GM18507 (cell line): ENCODE results near the gene DOCK3.

Source experiments
- DNase-seq: peaks from one replicate; pipeline ENCODE4 v3.0.0; 2011; ENCODE audit warnings: low read depth; ENCODE audit not compliant: insufficient read length; ENCODE audit errors: extremely low spot score
- FAIRE-seq: peaks from 2 replicates; lab custom pipeline; 2011; peaks lifted over from hg19 to GRCh38; lab: Jason Lieb, UNC

Gene DOCK3

DNA sequence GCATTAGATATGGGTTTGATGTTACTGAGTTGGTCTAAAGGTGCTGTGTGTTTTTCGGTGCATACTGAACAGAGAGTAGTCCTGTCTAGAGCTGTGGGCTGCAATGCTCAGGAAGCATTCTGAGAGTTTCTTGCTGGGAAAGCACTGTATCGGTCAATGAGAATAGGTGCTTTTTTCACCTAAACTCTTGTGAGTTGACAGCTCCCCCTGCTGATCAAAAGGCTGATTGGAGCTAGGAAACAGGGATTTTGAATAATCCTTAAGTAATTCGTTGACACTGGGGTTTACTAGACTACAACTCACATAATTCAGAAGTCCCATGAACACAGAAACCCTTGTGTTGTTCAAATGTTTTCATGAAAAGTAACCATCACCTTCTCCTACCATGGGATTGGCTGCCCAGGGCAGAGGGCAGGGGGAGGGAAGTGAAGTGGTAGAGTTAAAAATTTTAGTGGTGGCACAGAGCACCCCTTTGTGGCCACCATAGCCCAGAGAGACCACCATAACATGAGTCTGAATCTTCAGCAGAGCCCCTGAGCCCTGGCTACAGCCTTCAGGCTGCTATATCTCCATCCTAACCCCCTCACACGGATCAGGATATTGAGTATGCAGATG is 697.3 kb downstream of the DOCK3 start:
- FAIRE-seq (peak; percentile 78), DNase-seq (no peak)

DNA sequence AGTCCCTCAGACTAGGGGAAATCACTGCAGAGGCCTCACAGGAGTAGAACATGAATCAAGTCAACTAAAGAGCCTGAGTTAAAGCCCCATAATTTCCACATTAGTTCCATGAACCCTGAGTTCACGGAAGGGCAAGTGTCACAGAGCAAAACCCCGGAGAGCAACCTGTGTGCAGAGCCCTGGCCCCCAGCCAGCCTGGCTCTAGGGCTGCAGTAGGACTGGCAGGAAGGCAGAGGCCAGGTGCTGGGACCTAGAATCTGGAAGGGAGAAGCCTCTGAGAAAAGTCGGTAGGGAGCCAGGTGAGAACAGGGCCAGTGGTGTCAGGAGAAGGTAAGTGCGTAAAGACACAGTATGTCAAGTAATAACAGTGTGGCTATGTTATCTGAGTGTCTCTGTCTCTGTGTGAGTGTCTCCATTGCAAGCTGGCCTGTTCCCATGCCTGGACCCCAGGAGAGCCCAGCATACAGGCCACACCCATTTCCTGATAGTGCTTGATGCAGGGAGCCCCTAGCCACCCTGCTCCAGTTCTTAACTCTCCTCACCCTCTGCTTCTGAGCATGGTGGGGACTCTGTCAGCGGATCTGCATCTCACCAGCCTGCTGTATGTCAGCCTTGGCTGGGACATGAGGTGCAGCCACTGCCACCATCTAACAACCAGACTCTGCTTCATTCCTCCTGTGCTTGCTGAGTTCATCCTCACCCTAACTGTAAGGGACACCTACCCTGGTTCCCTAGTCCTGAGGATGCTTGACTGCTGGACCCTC is 699.1 kb downstream of the DOCK3 start:
- FAIRE-seq: no peak
- DNase-seq: no peak

GRCh38 chr3:51374456-51374855 is 699.7 kb downstream of the DOCK3 start:
- DNase-seq (no peak), FAIRE-seq (no peak)

DNA sequence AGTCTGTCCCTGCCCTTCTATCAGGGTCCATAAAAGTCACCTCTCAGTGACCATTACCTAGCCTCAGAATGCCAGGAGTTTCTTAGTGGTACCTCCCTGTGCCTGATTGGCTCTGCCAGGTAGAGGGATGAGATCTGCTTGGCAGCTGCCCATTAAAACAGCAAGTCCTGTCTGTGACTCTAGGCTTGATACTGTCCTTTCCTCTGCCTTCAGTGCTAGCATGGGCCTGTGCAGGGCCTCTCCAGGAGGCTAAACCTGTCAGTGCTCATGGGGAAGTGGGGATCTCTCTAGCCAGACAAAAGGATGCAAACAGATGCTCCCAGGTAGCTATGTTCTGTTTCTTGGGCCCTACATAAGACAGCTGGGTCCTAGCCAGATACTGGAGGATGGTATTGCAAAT is 700.4 kb downstream of the DOCK3 start:
- FAIRE-seq (no peak), DNase-seq (no peak)

GRCh38 chr3:51375571-51375970 is 700.8 kb downstream of the DOCK3 start:
- FAIRE-seq (no peak), DNase-seq (no peak)

- FAIRE-seq (no peak), DNase-seq (no peak)
These were observed 703.3 kb downstream of the DOCK3 start for GRCh38 chr3:51378065-51378464.

DNA sequence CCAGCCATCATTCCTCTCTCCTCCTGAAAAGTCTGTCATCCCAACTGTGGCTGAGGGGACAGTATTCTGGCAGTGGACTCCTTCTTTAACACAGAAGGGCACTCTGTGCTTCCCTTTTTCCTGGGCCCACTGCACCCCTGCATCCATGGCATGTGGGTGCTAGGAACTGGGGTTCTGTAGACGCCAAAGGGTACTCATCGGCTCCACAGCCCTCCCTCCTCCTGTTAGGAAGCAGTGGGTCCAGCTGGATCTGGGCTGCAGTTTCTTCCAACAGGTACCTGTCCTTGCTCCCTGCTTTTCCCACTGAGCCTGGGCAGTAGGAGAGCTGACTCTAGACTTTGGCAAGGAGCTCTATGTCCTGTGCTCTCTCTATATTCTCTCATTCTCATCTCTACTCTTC is 704.0 kb downstream of the DOCK3 start:
- no peak for FAIRE-seq
- no peak for DNase-seq

DNA sequence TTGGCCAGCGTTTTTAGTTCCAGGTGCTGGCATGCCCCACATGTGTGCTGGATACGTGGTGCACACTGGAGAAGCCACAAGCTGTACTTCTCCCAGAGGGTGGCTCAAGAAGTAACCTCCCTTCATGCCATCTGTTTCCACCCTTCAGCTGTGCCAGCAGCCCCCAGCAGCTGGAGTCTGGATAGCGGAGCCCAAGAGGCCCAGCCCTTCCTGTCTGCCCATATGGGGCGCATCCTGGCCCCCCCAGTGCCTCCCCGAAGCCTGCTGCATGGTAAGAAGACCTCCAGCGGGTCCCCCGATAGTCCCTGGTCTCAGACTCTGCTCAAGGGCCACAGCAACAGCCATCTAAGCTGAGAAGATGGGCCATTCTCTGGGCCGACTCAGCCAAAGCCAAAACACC is 704.6 kb downstream of the DOCK3 start:
- DNase-seq (no peak), FAIRE-seq (no peak)

DNA sequence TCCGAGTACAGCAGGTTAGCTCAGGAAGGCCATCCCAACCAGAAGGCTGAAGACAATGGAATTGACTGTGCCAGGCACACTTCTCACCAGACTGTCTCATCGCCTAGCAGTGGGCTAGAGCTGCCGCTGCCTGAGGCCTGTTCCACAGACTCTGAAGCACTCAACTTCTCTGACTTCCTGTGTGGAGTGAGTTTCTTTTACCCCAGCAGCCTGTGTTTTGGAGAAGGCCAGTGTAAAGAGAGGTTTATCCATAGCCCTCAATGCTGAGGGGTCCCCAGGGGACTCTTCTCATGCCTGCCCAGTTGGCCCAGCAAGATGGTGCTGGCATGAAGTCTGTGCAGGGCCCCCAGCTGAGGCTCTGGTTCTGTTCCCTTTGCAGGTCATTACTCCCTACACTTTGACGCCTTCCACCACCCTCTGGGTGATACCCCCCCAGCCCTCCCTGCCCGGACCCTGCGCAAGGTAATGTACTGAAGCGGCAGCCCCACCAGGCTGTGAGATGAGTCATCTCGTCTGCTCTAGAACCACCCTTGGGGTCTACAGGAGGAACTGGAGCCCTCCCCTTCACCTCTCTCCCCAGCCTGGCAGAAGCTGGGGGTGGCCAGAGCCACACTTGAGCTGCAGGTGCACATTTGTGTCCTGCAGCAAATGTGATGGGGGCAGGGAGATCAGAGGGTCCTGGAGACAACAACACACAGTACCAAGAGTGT is 705.2 kb downstream of the DOCK3 start:
- FAIRE-seq (no peak), DNase-seq (no peak)

GRCh38 chr3:51380601-51381332 is 706.0 kb downstream of the DOCK3 start:
- no peak for DNase-seq
- FAIRE-seq: no peak

- FAIRE-seq (no peak), DNase-seq (no peak)
These were observed 706.6 kb downstream of the DOCK3 start for GRCh38 chr3:51381333-51381705.

- DNase-seq: no peak
- no peak for FAIRE-seq
These were observed 707.5 kb downstream of the DOCK3 start for GRCh38 chr3:51382076-51382745.

DNA sequence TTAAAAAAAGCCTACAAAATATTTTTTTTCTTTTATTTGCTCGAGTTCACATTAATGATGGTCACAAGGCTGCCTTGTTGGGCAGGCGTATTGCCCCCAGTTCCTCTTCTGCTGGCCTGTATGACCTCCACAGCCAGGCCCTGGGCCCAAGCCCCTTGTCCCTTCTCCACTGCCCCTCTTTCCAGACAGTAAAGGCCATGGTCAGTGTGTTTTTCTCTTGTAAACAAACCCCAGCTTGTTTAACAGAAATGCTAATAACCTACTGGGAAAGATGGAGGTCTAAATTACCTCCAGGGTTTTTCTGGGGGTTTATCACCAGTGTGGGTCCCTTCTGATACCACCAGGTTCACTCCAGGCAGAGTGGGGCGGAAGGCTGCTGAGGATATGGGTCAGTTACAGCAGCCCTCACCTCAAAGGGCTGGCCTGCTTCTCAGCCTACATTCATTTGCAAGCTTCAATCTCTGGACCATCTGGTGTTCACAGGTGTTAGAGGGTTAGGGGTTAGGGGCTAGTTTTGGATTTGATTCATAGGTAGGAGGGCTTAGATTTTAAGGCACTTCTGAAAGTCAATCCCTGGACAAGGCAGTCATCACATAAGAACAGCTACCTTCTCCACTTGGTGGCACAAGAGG is 708.3 kb downstream of the DOCK3 start:
- FAIRE-seq (no peak), DNase-seq (no peak)

- DNase-seq (no peak), FAIRE-seq (no peak)
These were observed 709.5 kb downstream of the DOCK3 start for GRCh38 chr3:51384055-51384725.

DNA sequence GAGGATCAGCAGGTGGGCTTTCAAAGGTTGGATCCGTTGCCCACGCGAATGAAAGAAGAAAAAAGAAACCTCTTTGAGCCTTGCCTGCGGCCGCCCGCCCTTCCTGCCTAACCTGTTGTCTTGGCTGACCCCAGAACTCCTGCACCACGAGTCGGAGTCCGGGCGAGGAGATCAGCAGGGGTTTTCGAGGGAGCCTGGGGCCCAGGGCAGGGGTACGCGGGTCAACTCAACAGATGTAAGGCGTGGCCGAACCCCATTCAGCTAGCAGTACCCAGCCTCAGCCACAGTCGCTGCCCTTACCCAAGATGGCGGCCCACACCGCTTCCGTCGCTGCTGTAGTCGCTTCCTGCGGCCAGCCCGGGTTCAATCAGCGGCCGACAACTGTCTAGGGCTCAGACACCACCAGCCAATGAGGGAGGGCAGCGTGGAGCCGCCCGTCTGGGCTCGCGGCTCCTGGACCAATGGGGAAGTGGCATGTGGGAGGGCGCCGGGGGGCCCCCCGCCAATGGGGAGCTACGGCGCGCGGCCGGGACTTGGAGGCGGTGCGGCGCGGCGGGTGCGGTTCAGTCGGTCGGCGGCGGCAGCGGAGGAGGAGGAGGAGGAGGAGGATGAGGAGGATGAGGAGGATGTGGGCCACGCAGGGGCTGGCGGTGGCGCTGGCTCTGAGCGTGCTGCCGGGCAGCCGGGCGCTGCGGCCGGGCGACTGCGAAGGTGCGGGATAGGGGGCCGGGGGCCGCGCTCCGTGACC is 710.2 kb downstream of the DOCK3 start, which contains the start of gene MANF:
MANF (plus strand) TSS at position 566 of the 748 bp plus-strand sequence; CDS start at position 618, 52 bp downstream.
- FAIRE-seq: peak; percentile 99

GRCh38 chr3:51385621-51386091 is 710.9 kb downstream of the DOCK3 start:
- no peak for FAIRE-seq

More for the DNA sequence above, 710.2 kb downstream of the DOCK3 start, which contains the start of gene MANF:
- peak; percentile 99 for DNase-seq

DNA sequence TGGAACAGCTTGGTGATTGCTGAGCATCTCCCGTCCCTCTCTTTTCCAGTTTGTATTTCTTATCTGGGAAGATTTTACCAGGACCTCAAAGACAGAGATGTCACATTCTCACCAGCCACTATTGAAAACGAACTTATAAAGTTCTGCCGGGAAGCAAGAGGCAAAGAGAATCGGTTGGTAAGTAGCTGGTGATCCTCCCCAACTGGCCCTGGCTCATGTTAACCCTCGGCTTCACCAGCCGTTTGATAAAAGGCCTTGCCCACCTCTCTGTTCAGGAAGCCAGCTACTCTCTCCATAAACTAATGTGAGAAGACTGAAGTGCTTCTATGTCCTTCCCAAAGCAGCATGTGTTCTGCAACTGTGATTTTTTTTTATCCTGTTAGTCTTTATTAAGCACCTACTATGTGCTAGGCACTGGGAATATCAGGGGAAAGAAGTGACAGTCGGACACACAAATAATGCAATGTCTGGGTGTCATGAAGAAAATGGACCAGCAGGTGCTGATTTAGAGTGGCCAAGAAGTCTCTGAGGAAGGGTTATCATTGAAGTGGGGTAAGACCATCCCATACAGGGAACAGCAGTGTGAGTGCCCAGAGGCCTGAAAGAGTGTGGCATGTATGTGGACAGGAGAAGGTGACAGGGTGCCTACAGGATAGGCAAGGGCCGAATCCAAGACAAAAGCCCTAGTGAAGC is 711.6 kb downstream of the DOCK3 start:
- DNase-seq (no peak), FAIRE-seq (peak; percentile 65)

More at GRCh38 chr3:51385621-51386091, 710.9 kb downstream of the DOCK3 start:
- DNase-seq: no peak
